Upper lobe of left lung (tissue), 4 donors: ENCODE measurements around the gene GRIK2.

Experiments used
- CTCF ChIP-seq, 6 experiments: fragments of 450-650 bp in 4 of 6; fragments of 200-600 bp in 2 of 6; sonication (generic) in 2 of 6; IDR thresholded peaks; one replicate each; pipeline ENCODE4 v1.5.1; 2016 to 2019; ENCODE audit warnings: antibody characterized with exemption in 6 of 6
- EP300 ChIP-seq, 4 donors: sonication (generic); formaldehyde crosslinking; IDR thresholded peaks; one replicate each; pipeline ENCODE4 v1.5.1; 2017; ENCODE audit warnings: antibody characterized with exemption in 4 of 4, control low read depth in 2 of 4
- POLR2A ChIP-seq, 4 donors: fragments of 450-650 bp; IDR thresholded peaks; one replicate each; pipeline ENCODE4 v1.5.1; 2016 to 2017; ENCODE audit warnings: antibody characterized with exemption in 4 of 4, mild to moderate bottlenecking in 2 of 4
- POLR2AphosphoS5 ChIP-seq, 2 donors: sonication (generic); formaldehyde crosslinking; IDR thresholded peaks; one replicate each; pipeline ENCODE4 v1.5.1; 2017; ENCODE audit warnings: antibody characterized with exemption in 2 of 2

- TF ChIP-seq POLR2A (IDR thresholded peaks at IDR 0.05) (no peak), CTCF (IDR thresholded peaks at IDR 0.05) (no peak), POLR2AphosphoS5 (IDR thresholded peaks at IDR 0.05) (no peak), EP300 (IDR thresholded peaks at IDR 0.05) (no peak)
Observed at GRCh38 chr6:101417900-101418299, 24.4 kb downstream of the GRIK2 start.
